CD4-positive, alpha-beta T cell treated with Interleukin-1 beta for 1 hour (primary cell): ENCODE data around the gene CD163L1.

Source experiments
- DNase-seq, 2 donors: peaks; one replicate each; pipeline ENCODE4 v3.0.0-alpha.2; 2020 to 2022

The CD163L1 gene

DNA sequence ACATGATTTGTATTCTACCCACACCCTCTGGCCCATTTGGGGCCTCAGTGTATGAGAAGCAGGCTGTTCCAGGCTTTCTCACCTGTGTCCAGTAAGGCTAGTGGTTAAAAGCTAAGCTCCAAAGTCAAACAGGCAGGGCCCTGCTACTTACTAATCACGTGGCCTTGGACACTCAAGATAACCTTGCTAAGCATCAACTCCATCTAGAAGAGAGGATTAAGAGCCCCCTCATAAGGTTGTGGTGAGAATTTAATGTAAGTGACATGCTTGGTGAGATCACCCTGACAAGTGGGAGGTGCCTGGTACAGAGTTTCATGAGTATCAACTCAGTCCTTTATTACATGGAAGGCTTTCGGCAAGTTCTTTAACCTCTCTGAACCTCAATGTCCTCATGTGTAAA lies 122.3 kb downstream of the CD163L1 start:
- no peak for DNase-seq

DNA sequence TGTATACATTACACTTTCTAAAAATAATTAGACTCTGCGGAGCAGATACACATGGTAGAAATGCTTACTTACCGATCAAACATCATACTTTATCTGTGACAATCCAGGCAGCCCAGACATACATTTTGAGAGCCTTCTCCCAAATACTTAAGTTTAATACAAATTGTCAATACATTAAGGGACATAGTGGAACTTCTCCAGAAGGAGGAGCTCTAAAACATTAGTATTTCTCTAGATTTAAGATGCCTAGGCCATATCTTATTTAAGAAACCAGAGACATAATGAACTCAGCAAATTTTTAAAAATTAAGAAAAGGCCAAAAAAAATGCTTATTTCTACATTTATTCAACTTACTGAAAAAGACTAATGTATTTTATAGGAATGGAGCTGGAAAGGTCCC lies 124.0 kb downstream of the CD163L1 start:
- DNase-seq = peak in 1 of 2 donors; percentile 10

DNA sequence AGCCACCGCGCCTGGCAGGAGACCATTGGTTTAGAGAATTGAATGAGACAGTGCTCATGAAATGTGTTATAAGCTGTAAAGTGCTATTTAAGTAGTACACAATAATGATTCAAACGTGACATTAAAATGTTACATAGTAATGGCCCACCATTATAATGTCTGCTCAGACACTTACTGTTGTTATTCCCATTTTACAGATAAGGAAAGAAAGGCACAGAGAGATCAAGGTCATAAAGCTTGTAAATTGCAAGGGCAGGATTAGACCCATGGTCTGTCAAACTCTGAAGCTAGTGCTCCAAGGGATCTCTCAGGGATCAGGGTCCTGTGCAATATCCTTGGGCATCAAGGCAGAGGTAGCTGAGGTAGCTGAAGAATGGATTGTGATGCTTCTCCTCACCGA lies 133.9 kb downstream of the CD163L1 start:
- DNase-seq = no peak
